ENCODE results near the gene PCSK7.

The PCSK7 gene

DNA sequence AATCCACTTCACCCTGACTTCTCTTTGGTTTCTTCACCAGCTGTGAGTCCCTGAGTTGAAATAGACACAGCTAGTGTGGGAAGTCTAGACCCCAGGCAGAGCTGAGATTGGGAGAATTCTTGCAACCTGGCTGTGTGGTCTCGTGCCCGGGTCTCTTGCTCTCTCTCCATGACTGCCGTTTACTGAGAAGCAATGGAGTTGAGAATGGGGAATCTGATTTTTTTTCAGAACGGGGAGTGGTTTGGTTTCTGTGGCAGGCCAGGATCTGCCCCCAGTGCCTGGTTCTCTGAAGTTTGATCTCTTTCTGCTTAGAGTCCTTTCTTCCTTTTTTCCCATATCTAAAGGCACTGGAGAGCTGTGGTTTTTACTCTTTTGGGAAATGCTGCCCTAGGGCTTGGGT, 51.9 kb downstream of the PCSK7 start:
- no peak for DNase-seq

DNA sequence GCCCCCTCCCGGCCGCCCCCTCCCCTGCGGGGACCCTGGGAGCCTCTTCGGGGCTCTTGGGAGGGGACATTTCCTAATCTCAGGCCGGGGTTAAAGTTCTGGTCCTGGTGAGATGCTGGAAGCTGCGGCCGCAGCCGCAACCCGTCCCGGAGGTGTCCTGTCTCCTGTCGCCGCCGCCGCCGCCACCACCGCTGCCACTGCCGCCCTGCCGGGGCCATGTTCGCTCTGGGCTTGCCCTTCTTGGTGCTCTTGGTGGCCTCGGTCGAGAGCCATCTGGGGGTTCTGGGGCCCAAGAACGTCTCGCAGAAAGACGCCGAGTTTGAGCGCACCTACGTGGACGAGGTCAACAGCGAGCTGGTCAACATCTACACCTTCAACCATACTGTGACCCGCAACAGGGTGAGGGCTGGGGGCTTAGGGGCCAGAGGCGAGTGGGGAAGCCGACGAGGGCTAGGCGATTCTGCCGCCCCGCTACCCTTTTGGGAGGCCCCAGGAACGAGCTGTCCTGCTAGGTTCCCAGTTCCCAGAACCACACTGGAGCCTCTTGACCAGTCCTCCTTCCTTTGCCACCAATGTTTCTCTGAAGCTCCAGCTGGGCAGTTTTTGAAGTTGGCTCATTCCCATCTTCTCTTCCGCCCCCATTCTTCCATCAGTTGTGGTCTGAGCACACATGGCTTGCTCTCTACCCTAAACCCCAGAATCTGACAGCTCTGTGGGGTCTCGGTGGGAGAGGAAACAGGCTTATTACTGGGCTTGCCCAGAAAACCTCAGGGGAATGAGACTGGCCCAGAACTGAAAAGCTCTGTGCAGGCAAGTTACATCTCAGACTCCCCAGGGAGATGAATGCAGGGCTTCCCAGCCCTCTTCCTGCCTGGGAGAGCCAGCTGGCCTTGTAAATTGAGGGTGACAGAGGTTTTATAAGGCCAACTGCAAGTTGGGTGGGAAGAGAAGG, 52.5 kb downstream of the PCSK7 start:
- DNase-seq: no peak

DNA sequence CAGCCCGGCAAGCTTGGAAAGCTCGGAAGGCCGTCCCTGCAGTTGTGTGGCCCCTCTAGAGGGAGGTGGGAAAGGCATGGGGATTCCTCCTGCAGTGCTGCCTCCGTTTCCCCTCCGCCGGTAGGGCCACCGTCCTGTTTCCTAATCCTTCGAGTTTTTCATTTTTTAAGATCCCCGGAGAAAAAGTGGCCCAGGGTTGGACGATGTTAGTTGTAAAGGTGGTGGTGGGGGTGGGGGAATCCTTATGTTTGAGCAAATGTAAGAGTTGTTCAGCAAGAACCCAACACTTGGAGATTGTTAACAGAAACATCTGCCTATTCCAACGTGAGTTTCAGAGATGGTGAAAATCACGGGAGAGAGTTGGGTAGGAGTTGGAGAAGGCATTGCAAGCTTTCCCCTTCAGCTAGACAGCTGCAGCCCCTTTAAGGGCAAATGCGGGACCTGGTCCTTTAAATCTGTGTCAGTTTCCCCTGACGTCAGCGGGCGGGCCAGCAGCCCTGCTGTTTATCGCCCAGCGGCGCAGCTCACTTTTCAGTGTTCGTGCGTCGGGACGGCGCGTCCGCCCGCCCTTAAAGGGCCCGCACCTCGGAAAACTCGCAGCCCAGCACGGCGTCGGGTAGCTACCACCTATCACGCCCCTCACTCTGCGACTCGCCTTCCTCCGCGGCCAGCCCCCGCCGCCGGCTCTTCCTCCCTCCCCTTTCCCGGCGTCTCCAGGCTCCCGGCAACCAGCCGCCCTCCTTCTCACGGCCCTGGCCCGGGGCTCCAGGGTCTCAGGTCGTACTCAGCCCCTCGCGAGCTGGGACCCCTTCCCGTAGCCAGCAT, 53.5 kb downstream of the PCSK7 start, which contains the start of gene SIDT2:
TSS of gene SIDT2 (plus strand) at position 534 of the 825 bp plus-strand sequence. CDS start 521 bp downstream, outside the sequence.
- DNase-seq: peak; percentile 13

DNA sequence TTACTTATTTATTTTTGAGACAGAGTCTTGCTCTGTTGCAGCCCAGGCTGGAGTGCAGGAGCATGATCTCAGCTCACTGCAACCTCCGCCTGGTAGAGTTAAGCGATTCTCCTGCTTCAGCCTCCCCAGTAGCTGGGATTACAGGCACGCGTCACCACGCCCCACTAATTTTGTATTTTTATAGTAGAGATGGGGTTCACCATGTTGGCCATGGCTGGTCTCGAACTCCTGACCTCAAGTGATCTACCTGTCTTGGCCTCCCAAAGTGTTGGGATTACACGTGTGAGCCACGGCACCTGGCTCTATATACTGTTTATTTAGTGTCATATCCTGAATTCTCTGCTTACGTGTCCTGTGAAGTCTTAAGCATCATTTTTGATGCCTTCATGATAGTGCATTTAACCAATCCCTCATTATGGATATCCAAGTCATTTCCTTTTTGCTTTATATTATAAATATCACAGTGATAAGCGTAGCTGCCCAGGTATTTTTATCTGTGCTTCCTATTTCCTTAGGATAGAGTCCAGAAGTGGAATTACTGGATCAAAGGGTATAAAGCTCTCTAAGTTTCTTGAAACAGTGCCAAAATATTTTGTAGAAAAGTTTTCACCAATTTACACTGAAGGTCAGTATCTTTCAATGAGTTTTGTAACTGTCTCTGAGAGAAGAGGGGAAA, 54.2 kb downstream of the PCSK7 start:
- no peak for DNase-seq

DNA sequence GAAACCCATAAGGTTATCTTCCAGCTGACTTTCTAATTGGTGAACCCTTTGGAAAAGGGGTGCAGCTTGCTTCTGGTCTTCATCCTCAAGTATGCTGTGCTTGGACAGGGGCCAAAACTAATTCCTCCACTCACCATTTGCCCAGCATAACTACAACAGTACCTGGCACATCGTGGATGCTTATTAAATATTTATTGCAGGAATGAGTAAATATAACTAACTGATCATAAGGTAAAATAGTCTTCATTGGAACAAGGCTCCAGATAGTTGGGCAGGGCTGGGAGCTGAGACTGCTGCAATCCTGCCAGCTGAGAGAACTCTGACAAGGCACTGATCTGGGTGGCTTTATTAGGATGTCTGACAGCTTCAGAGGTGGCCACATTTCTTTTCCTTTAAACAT, 55.7 kb downstream of the PCSK7 start:
- no peak for DNase-seq

DNA sequence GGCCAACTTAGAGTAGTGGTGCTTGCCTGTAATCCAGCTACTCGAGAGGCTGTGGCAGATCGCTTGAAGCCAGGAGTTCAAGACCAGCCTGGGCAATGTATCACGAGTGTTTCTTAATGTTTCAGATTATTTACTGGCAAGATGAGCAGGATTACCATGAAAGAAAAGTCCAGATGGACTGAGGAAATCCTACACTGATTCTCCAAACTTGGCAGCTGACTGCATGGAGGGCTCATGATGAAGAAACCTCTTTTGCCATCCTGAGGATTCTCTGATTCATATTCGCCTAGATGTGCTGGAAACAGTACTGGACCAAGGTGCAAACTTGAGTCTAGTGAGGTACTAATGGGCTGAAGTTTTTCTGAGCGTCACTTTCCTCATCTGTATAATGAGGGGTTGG, 56.1 kb downstream of the PCSK7 start:
- DNase-seq: no peak

DNA sequence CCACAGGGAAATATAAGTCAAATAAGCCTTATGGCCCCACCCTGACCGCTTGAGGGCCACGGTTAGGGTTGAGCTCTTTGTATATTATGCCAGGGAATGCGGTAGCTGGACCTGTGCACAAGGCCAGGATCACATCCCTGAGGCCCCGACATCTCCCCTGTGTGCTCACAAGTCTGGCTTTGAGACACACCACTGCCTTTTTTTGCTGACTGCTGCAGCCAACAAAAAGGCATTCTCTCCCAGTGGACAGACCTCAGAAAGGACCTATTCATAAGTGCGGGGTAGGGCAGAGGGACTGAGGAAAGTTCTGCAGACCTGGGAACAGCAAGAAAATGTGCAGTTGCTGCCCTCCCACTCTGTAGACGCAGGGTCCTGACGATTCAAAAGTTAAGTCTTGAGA, 56.8 kb downstream of the PCSK7 start:
- DNase-seq: no peak

DNA sequence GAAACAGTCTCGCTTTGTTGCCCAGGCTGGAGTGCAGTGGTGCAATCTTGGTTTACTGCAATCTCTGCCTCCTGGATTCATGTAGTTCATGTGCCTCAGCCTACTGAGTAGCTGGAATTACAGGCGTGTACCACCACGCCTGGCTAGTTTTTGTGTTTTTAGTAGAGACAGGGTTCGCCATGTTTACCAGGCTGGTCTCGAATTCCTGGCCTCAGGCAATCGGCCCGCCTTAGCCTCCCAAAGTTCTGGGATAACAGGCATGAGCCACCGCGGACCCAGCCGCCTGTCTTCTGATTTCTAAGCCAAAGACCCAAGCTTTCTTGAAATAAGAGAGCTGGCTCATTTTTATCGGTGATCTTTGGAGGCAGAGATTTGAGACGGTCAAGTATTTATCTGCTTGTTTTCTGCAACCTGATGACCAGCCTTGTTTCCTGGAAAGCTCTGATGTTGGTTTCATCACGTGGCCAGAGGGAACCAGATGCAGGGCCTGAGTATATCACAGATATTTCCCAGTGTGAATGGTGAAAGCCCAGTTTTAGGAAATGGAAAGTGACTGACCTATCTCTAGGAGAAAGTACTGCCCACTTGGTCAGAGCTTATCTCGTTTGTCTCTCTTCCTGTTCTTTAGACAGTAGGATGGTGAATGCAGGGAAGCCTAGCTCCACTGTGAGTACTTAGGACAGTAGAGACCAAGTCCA, 59.0 kb downstream of the PCSK7 start:
- DNase-seq: no peak

DNA sequence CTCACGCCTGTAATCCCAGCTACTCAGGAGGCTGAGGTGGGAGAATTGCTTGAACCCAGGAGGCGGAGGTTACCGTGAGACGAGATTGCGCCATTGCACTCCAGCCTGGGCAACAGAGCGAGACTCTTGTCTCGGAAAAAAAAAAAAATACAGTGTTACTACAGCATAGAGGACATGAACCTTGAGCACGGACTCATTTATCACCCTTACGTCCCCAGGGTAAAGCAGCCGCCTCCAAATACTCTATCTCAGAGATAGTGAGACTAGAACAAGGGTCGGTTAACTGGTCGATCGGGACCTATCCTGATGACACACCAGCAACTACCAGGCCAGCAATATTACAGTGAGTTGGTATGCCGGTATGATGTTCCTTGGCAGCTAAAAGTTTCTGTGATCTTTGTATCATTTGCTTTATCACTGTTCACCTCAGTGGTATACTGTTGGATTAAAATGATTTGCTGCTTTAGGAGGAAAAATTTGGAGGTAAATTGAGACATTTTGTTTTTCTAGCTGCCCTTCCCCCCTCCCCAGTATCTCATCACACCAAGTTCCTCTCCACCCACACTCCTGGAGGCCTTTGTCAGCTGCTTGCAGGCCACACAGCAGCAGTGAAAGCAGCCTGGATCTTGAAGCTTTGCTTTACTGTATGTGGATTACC, 60.3 kb downstream of the PCSK7 start:
- DNase-seq: no peak

DNA sequence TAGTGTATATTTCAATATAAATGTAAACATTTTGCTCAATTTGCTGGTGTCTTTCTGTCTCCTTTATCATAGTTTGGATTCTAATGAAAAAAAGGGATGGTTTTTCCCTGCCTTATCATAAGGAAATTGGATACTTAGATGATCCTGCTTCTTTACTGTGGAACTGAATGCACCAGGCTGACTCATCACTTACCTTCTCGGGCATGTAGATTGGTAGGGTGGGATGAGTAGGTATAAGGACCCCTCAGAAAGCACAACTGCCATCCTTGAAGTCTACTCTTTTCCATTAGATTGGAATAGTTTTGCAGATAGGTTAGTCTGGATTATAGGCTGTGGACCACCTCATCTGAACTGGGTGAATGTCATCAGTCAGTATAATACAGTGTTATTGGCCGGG, 60.9 kb downstream of the PCSK7 start:
- no peak for DNase-seq

DNA sequence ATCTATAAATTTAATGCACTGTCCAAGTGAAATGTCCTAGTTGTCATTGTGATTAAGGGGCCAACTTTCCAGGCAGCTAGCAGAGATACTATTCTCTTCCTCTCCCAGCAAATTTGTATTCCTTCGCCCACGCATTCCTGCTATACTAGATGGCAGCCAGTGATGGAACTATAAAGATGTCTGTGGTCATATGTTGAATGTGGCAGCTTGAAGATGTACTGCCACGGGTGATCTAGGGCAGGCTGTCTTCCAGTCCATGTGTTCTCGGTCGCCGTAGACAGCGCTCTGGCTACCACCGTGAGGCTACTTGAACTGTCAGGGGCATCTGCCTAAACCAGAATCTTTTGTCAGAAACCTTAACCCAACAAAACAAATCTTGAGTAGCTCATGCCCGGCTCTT, 61.7 kb downstream of the PCSK7 start:
- no peak for DNase-seq

DNA sequence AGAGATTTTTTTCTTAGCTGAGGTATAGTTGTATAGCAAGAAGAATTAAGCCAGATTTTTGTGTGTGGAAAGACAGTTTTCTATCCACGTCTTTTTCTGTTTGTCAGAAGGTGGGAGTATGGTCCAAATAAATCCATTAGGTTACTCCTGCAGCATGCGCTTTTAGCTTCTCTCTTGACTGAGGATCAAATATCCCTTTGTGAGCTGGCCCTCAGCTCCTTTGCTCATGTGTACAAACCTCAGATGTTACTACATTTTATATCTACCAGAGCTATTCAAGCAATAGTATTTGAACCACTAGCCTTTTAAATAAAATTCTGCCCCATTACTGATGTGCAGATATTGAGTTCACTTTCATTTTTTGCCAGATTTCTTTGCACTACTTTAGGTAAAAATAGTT, 62.1 kb downstream of the PCSK7 start:
- DNase-seq: no peak

DNA sequence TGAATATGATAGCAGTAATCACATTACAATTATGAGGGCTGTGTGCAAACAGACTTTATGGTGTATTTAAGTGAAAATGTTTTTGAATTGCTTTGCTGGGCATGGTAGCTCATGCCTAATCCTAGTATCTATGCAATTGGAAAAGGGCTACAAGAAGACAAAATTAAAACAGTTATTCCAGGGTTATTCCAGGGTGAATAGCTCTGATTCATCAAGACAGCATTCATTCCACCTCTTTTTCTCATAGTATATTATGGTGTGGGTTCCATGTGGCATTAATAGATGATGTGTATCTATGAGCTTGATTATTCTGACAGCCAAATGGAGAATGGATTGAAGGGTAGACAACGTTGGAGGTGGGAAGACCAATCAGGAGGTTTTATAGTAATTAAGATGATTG, 65.4 kb downstream of the PCSK7 start:
- no peak for DNase-seq

DNA sequence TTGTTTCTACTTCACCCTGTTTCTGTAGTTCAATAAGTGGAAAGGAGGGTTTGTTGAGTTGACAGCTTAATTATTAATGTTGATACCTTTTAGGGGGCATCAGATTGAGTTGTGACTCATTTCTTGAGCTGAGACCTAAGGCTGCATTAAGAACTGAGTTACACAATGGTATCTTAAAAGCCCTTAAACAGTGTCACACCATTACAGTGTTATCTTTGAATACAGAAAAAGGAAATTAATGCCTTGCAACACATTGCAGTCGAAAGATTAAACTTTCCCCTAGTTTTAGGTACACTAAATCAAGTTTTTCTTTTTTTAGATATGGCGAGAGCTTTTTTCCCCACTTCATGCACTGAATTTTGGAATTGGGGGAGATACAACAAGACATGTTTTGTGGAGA, 71.0 kb downstream of the PCSK7 start:
- DNase-seq: no peak

DNA sequence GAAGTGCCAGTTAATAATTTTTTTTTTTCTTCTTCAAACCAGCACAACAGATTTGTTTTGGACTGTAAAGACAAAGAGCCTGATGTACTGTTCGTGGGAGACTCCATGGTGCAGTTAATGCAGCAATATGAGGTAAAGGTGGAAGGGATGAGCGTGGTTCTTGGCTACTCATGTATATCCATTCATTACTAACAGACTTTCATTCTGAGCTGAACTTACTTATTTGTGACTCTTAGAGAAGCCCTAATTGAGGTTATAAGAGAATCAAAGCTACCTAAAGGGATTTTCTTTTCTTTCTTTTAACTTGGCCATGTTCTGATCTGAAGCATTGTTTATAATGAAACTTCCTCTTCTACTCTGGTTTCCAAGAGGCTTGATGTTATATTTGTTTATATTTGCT, 72.0 kb downstream of the PCSK7 start:
- DNase-seq: no peak

DNA sequence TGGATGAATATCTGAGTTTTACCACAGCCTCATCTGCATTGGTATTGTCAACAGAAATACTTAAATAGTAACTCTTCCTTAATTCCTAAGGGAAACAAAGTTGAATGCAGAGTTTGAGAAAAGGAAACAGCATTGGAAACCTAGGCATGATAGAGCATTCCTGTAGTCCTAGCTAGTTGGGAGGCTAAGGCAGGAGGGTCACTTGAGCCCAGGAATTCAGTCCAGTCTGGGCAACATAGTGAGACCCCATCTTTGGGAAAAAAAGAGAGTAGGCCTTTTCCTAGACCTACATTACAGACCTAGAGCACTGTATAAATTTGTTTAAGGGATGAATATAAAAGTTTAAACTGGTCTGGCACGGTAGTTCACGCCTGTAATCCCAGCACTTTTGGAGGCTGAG, 74.4 kb downstream of the PCSK7 start:
- DNase-seq: no peak

DNA sequence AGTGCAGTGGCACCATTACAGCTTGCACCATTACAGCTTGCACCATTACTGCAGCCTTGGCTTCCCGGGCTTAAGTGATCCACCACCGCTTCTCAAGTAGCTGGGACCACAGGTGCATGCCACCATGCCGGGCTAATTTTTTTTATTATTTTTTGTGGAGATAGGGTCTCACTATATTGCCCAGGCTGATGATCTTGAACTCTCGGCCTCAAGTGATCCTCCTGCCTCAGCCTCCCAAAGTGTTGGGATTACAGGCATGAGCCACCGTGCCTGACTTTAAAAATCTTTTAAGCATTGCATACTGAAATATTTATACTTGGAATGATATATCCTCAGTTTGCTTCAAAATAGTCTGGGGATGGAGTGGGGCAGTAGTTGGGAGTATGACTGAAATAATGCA, 77.4 kb downstream of the PCSK7 start:
- no peak for DNase-seq
